ENCODE data around the gene ELP4.

GRCh38 chr11:31810779-31811647 lies 301.4 kb downstream of the ELP4 start, which contains the start of gene PAX6:
- no peak for TF ChIP-seq CTCF (conservative IDR thresholded peaks at IDR 0.05 in 1 of 2, IDR thresholded peaks at IDR 0.05 in 1 of 2; ENCODE audit: extremely low read depth in 1 of 2, insufficient read depth in 1 of 2, low read depth in 1 of 2, low read length in 2 of 2)
- peak; percentile 81 for TF ChIP-seq EZH2 (IDR thresholded peaks at IDR 0.05; ENCODE audit: borderline replicate concordance, low read length)

Data from mammary epithelial cell (primary cell).